LNCaP clone FGC (cell line): Measurements from ENCODE around the gene NCAPG2.
"Not testable (repeated sequence)": the region's sequence is repeated elsewhere in the genome, so short reads cannot be mapped to it uniquely, and the experiment has no call there.

Source experiments
- DNase-seq: peaks from one replicate; pipeline ENCODE4 v3.0.0-alpha.2; 2011; ENCODE audit warnings: low read depth
- H3K4me3 ChIP-seq: 2 replicates; pipeline ENCODE4 v1.5.1; 2011; ENCODE audit warnings: mild to moderate bottlenecking, low read depth, low read length, control low read depth
- CTCF ChIP-seq: IDR thresholded peaks from 2 replicates; pipeline ENCODE4 v1.5.1; 2012; ENCODE audit warnings: mild to moderate bottlenecking; ENCODE audit not compliant: control insufficient read depth, insufficient read depth; ENCODE audit errors: extremely low read depth

Gene NCAPG2

GRCh38 chr7:158706710-158707590 lies 2.3 kb upstream of the NCAPG2 start:
- no peak for TF ChIP-seq CTCF
- H3K4me3 ChIP-seq = no peak overlapping the region
- DNase-seq = no peak

GRCh38 chr7:158706273-158706704 lies 1.7 kb upstream of the NCAPG2 start:
- DNase-seq = no peak
- no peak overlapping the region for H3K4me3 ChIP-seq
- TF ChIP-seq CTCF = no peak

GRCh38 chr7:158705234-158705850 lies 738 bp upstream of the NCAPG2 start:
- H3K4me3 ChIP-seq = peak overlapping the region; percentile 98
- DNase-seq = no peak
- TF ChIP-seq CTCF = no peak

DNA sequence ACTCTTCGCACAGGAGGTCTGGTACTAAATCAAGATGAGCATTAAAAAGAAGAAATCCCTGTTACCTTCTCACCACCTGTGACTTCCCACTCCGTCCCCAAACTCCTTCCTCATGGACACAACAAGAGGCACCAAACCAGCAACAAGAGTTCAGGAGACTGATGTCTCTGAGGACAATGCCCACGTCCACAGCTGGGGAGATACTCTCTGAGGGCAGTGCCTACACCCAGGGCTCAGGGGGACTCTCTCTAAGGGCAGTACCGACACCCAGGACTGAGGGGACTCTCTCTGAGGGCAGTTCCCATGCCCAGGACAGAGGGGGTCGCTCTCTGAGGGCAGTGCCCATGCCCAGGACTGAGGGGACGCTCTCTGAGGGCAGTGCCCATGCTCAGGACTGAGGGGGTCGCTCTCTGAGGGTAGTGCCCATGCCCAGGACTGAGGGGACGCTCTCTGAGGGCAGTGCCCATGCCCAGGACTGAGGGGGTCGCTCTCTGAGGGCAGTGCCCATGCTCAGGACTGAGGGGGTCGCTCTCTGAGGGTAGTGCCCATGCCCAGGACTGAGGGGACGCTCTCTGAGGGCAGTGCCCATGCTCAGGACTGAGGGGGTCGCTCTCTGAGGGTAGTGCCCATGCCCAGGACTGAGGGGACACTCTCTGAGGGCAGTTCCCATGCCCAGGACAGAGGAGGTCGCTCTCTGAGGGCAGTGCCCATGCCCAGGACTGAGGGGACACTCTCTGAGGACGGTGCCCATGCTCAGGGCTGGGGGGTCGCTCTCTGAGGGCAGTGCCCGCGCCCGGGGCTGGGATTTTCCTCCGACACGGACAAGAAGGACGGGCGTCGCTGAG lies 703 bp downstream of the NCAPG2 start:
- not testable (repeated sequence) for DNase-seq
- peak overlapping the region; percentile 98 for H3K4me3 ChIP-seq

- TF ChIP-seq CTCF = no peak
- H3K4me3 ChIP-seq = peak overlapping the region; percentile 98
- no peak for DNase-seq
These were observed 1.7 kb downstream of the NCAPG2 start for GRCh38 chr7:158702944-158703343.

- no peak overlapping the region for H3K4me3 ChIP-seq
- no peak for TF ChIP-seq CTCF
- no peak for DNase-seq
These were observed 2.4 kb downstream of the NCAPG2 start for GRCh38 chr7:158702196-158702595.

- no peak overlapping the region for H3K4me3 ChIP-seq
- TF ChIP-seq CTCF = no peak
- no peak for DNase-seq
These were observed 4.6 kb downstream of the NCAPG2 start for GRCh38 chr7:158700008-158700407.
